H1 (cell line): ENCODE measurements around the gene ZBED5. TPM values are rescaled to one million over a fixed set of nuclear protein-coding genes. Genes with fewer than 3 reads are reported as not detected.

Source experiments
- CTCF ChIA-PET: fragments of 300-600 bp; sonication (Branson Sonifier 250); formaldehyde crosslinking; loops from one replicate; lab custom pipeline; 2021; ENCODE audit not compliant: partially characterized antibody; lab: Charles Lee
- POLR2A ChIA-PET: fragments of 300-600 bp; sonication (Branson Sonifier 250); formaldehyde crosslinking; loops from one replicate; lab custom pipeline; 2021; ENCODE audit warnings: inconsistent platforms; ENCODE audit not compliant: partially characterized antibody; lab: Charles Lee
- DNase-seq, 2 experiments: peaks; one replicate each; pipeline versions ENCODE4 v3.0.0 to v3.0.0-alpha.2; 2010 to 2022; ENCODE audit warnings: low spot score in 2 of 2, low read depth in 1 of 2, mixed read lengths in 1 of 2
- FAIRE-seq: peaks from 2 replicates; lab custom pipeline; 2011; peaks lifted over from hg19 to GRCh38; lab: Jason Lieb, UNC
- H2AFZ ChIP-seq: 2 replicates; pipeline ENCODE4 v1.8.1; 2012; ENCODE audit warnings: low read length, inconsistent platforms
- H2AK5ac ChIP-seq: 2 replicates; pipeline ENCODE4 v1.6.1; 2013; ENCODE audit warnings: low read depth, low read length
- H2BK120ac ChIP-seq: replicated peaks from 2 replicates; pipeline ENCODE3; 2013; ENCODE audit warnings: low read depth, low read length, inconsistent platforms
- H2BK12ac ChIP-seq: 2 replicates; pipeline ENCODE4 v1.6.1; 2013; ENCODE audit warnings: low read depth, low read length
- H2BK15ac ChIP-seq: 2 replicates; pipeline ENCODE4 v1.6.1; 2013; ENCODE audit warnings: low read length
- H2BK20ac ChIP-seq: 2 replicates; pipeline ENCODE4 v1.6.1; 2013; ENCODE audit warnings: low read length
- H2BK5ac ChIP-seq: 2 replicates; pipeline ENCODE4 v1.6.1; 2013; ENCODE audit warnings: low read depth, low read length
- H3K14ac ChIP-seq: 2 replicates; pipeline ENCODE4 v1.6.1; 2013; ENCODE audit warnings: inconsistent platforms; ENCODE audit not compliant: insufficient read length
- H3K18ac ChIP-seq: 2 replicates; pipeline ENCODE4 v1.6.1; 2013; ENCODE audit warnings: low read length; ENCODE audit errors: extremely low read depth
- H3K23ac ChIP-seq: 2 replicates; pipeline ENCODE4 v1.6.1; 2013; ENCODE audit warnings: inconsistent platforms; ENCODE audit not compliant: insufficient read length
- H3K23me2 ChIP-seq: 2 replicates; pipeline ENCODE4 v1.6.1; 2013; ENCODE audit warnings: low read depth, low read length
- H3K27ac ChIP-seq: 2 replicates; pipeline ENCODE4 v1.6.1; 2011; ENCODE audit warnings: low read depth, low read length, inconsistent platforms
- H3K27me3 ChIP-seq, 4 experiments: replicated peaks in 1 of 4; 1 replicate in 1 of 4; 2 replicates in 3 of 4; pipeline versions ENCODE4 v1.6.1 to v1.8.1; 2011 to 2013; ENCODE audit warnings: low read length in 3 of 4, mild to moderate bottlenecking in 3 of 4, inconsistent platforms in 2 of 4, mixed read lengths in 2 of 4, moderate library complexity in 1 of 4; ENCODE audit not compliant: control insufficient read depth in 3 of 4, insufficient read depth in 3 of 4; ENCODE audit errors: extremely low read depth in 1 of 4
- H3K36me3 ChIP-seq, 4 experiments: 2 replicates each; pipeline versions ENCODE4 v1.6.1 to v1.8.1; 2011 to 2013; ENCODE audit warnings: mild to moderate bottlenecking in 4 of 4, low read length in 3 of 4, moderate library complexity in 2 of 4, control low read depth in 1 of 4, inconsistent platforms in 1 of 4; ENCODE audit not compliant: insufficient read depth in 4 of 4, control insufficient read depth in 2 of 4
- H3K4ac ChIP-seq: replicated peaks from 2 replicates; pipeline ENCODE3; 2013; ENCODE audit warnings: low read length, low read depth, mixed read lengths, inconsistent platforms; ENCODE audit not compliant: insufficient read length
- H3K4me1 ChIP-seq, 4 experiments: replicated peaks in 1 of 4; 1 replicate in 1 of 4; 2 replicates in 3 of 4; pipeline versions ENCODE4 v1.6.1 to v1.8.1; 2011 to 2013; ENCODE audit warnings: low read length in 3 of 4, inconsistent platforms in 2 of 4, mixed read lengths in 1 of 4; ENCODE audit not compliant: insufficient read depth in 4 of 4, control insufficient read depth in 3 of 4
- H3K4me2 ChIP-seq, 2 experiments: 2 replicates each; pipeline versions ENCODE4 v1.6.1 to v1.8.1; 2011 to 2013; ENCODE audit warnings: low read depth in 2 of 2, low read length in 2 of 2, control low read depth in 1 of 2, inconsistent platforms in 1 of 2, mild to moderate bottlenecking in 1 of 2; ENCODE audit not compliant: insufficient read depth in 1 of 2
- H3K4me3 ChIP-seq, 4 experiments: fragments of 200-600, 300-600 bp in 1 of 4; sonication (generic), shearing (Covaris generic), sonication (Bioruptor Twin) in 1 of 4; 2 replicates each; pipeline versions ENCODE4 v1.5.1 to v1.8.1; 2011 to 2016; ENCODE audit warnings: low read length in 4 of 4, low read depth in 3 of 4, control low read depth in 2 of 4, inconsistent platforms in 2 of 4, mild to moderate bottlenecking in 2 of 4, mixed read lengths in 1 of 4, moderate library complexity in 1 of 4; ENCODE audit not compliant: insufficient read depth in 2 of 4; ENCODE audit errors: extremely low read depth in 1 of 4
- H3K56ac ChIP-seq: replicated peaks from 2 replicates; pipeline ENCODE3; 2013; ENCODE audit warnings: low read depth, mild to moderate bottlenecking, mixed read lengths, low read length, inconsistent platforms; ENCODE audit not compliant: insufficient read length
- H3K79me1 ChIP-seq: 2 replicates; pipeline ENCODE4 v1.6.1; 2013; ENCODE audit warnings: low read depth, low read length, control low read depth
- H3K79me2 ChIP-seq, 2 experiments: 2 replicates each; pipeline versions ENCODE4 v1.6.1 to v1.8.1; 2012 to 2013; ENCODE audit warnings: low read length in 2 of 2, mild to moderate bottlenecking in 2 of 2, inconsistent platforms in 1 of 2; ENCODE audit not compliant: insufficient read depth in 2 of 2, control insufficient read depth in 1 of 2
- H3K9ac ChIP-seq, 4 experiments: replicated peaks in 1 of 4; 1 replicate in 1 of 4; 2 replicates in 3 of 4; pipeline versions ENCODE4 v1.6.1 to v1.8.1; 2011 to 2013; ENCODE audit warnings: low read depth in 3 of 4, low read length in 3 of 4, control low read depth in 2 of 4, mild to moderate bottlenecking in 2 of 4, moderate library complexity in 2 of 4, inconsistent platforms in 1 of 4; ENCODE audit errors: extremely low read depth in 1 of 4
- H3K9me3 ChIP-seq, 2 experiments: 2 replicates each; pipeline versions ENCODE4 v1.6.1 to v1.8.1; 2012 to 2013; ENCODE audit warnings: mild to moderate bottlenecking in 2 of 2, moderate library complexity in 2 of 2, control low read depth in 1 of 2, inconsistent platforms in 1 of 2, low read depth in 1 of 2, low read length in 1 of 2, mixed read lengths in 1 of 2; ENCODE audit not compliant: insufficient read depth in 2 of 2
- H4K20me1 ChIP-seq, 2 experiments: replicated peaks in 1 of 2; 2 replicates each; pipeline versions ENCODE3 to v1.8.1; 2011 to 2013; ENCODE audit warnings: inconsistent platforms in 2 of 2, low read length in 2 of 2, mild to moderate bottlenecking in 1 of 2; ENCODE audit not compliant: insufficient read depth in 2 of 2, control insufficient read depth in 1 of 2
- H4K5ac ChIP-seq: 2 replicates; pipeline ENCODE4 v1.6.1; 2013; ENCODE audit warnings: low read length, low read depth, mixed read lengths, inconsistent platforms; ENCODE audit not compliant: insufficient read length
- H4K8ac ChIP-seq: 2 replicates; pipeline ENCODE4 v1.8.0; 2013; ENCODE audit warnings: mild to moderate bottlenecking, moderate library complexity, low read length, inconsistent platforms; ENCODE audit not compliant: insufficient read depth; ENCODE audit errors: extremely low read depth
- H4K91ac ChIP-seq: replicated peaks from 2 replicates; pipeline ENCODE3; 2013; ENCODE audit warnings: low read length, mixed read lengths, inconsistent platforms; ENCODE audit not compliant: insufficient read length
- ATF2 ChIP-seq: IDR thresholded peaks from 2 replicates; pipeline ENCODE4 v1.6.1; 2012; ENCODE audit warnings: low read length, inconsistent platforms
- EZH2 ChIP-seq: fragments of 200-600 bp; sonication (generic); IDR thresholded peaks from 2 replicates; pipeline ENCODE4 v1.7.1; 2012; ENCODE audit warnings: low read depth, mild to moderate bottlenecking, moderate library complexity, low read length, inconsistent platforms; ENCODE audit not compliant: severe bottlenecking
- SRF ChIP-seq: IDR thresholded peaks from 2 replicates; pipeline ENCODE4 v1.6.1; 2011; ENCODE audit warnings: mild to moderate bottlenecking, low read depth, low read length, moderate library complexity
- WGBS, 2 experiments: shearing (Covaris generic) in 1 of 2; methylation state at CpG; one replicate each; pipeline versions ENCODE4 v1.1.6 to v1.1.7; 2013 to 2015; ENCODE audit warnings: low lambda C conversion rate in 2 of 2, mixed read lengths in 2 of 2, inconsistent platforms in 1 of 2, low coverage in 1 of 2, missing lambda C conversion rate in 1 of 2; ENCODE audit not compliant: insufficient replicate concordance in 2 of 2, insufficient coverage in 1 of 2, insufficient read length in 1 of 2; ENCODE audit errors: extremely low coverage in 1 of 2, missing lambda C conversion rate in 1 of 2; 5-methylcytosine and 5-hydroxymethylcytosine counted together
- polyA plus RNA-seq, 7 experiments: library from polyadenylated mRNA; depleted of rRNA in 3 of 7; stranded (reverse) in 5 of 7; unstranded in 2 of 7; fragments of >200 nt in 5 of 7; fragments of 200-250 nt in 2 of 7; gene quantifications; 1 replicate in 5 of 7; 2 replicates in 1 of 7; 4 replicates in 1 of 7; pipeline versions ENCODE4 v1.2.1 to v1.2.3, GENCODE V29; 2011 to 2013; ENCODE audit warnings: missing spikeins in 2 of 7, mixed read lengths in 2 of 7
- total RNA-seq: library from RNA; stranded (reverse); fragmentation: NEBNext Ultra II Directional; extraction: Animal tissue kit (Norgen Biotek cat#: 25700); gene quantifications from 2 replicates; pipeline ENCODE4 v1.2.1, GENCODE V29; 2021

The ZBED5 gene
- total and polyA plus RNA-seq, 2 of the 8 experiments (the other 6 are each of a cell fraction or from before 2014, with no cell fraction given): 54.2 to 94.7 TPM

- no peak overlapping the region for H4K8ac ChIP-seq
- POLR2A ChIA-PET: interaction anchor here (1.7 to 2.1 kb wide), 2 partner anchors 78 to 82 kb away, joined by 9 to 12 read pairs; partner anchors contain the start of gene EIF4G2
- no peaks in the 10 kb centered on the region for H3K79me1 ChIP-seq
- H2BK20ac ChIP-seq: no peak overlapping the region
- H3K9ac ChIP-seq: no peak overlapping the region
- no peak overlapping the region for H2BK5ac ChIP-seq
- TF ChIP-seq SRF: no peak
- no peak for TF ChIP-seq ATF2
- TF ChIP-seq EZH2: no peak
- TF ChIP-seq, all 59 proteins: peak for 0
- H4K20me1 ChIP-seq: no peaks in the 10 kb centered on the region
- H3K4me3 ChIP-seq: no peak overlapping the region
- no peaks in the 10 kb centered on the region for H3K79me2 ChIP-seq
- peaks cover 6 to 10% of the 10 kb centered on the region in 2 experiments; a peak in 3 of 4 replicates for H3K9me3 ChIP-seq
- no peak overlapping the region for H3K56ac ChIP-seq
- no peak for FAIRE-seq
- H3K27ac ChIP-seq: no peak overlapping the region
- no peak overlapping the region for H2BK12ac ChIP-seq
- DNase-seq: no peak
- no peak overlapping the region for H3K14ac ChIP-seq
- CTCF ChIA-PET: interaction anchor here (0.9 to 1.2 kb wide), 2 partner anchors 9 to 14 kb away, joined by 3 to 4 read pairs; no protein-coding TSS in a partner anchor
- no peak overlapping the region for H3K4ac ChIP-seq
- no peak overlapping the region for H2BK120ac ChIP-seq
- no peaks in the 10 kb centered on the region for H3K23me2 ChIP-seq
- no peaks in the 10 kb centered on the region; a peak in 1 of 8 replicates for H3K36me3 ChIP-seq
- H3K4me2 ChIP-seq: no peak overlapping the region
- H2AK5ac ChIP-seq: no peak overlapping the region
- no peaks in the 10 kb centered on the region for H3K4me1 ChIP-seq
- no peak overlapping the region for H2AFZ ChIP-seq
- no peak overlapping the region for H2BK15ac ChIP-seq
- no peak overlapping the region for H3K23ac ChIP-seq
- H4K91ac ChIP-seq: no peak overlapping the region
- H4K5ac ChIP-seq: no peak overlapping the region
- WGBS, 2 experiments: 88% methylated on average over 3 of the region's 3 CpGs; no CpG with 5 or more reads in 1 of the 2 experiments
- no peak overlapping the region for H3K18ac ChIP-seq
- no peaks in the 10 kb centered on the region for H3K27me3 ChIP-seq
Observed at GRCh38 chr11:10886652-10887250, 28.9 kb upstream of the ZBED5 start.
